DMS153 treated with DMSO at 0.1 percent for 48 hours (cell line): ENCODE data around the gene ST6GALNAC1.
A peak's percentile ranks its signal among the peaks of the same experiment; 100 is the strongest.
"Not testable (repeated sequence)": the region's sequence is repeated elsewhere in the genome, so short reads cannot be mapped to it uniquely, and the experiment has no call there.

Source experiments
- DNase-seq: peaks from one replicate; lab custom pipeline; 2025; ENCODE audit not compliant: unreplicated experiment; lab: John Stamatoyannopoulos, UW

Gene ST6GALNAC1

GRCh38 chr17:76642994-76643393 lies 563 bp downstream of the ST6GALNAC1 start:
- no peak for DNase-seq

- DNase-seq = no peak
These were observed 1.5 kb downstream of the ST6GALNAC1 start for GRCh38 chr17:76642032-76642561.

- no peak for DNase-seq
These were observed 2.1 kb downstream of the ST6GALNAC1 start for GRCh38 chr17:76641501-76641900.

GRCh38 chr17:76640550-76641380 lies 2.8 kb downstream of the ST6GALNAC1 start:
- no peak for DNase-seq

- no peak for DNase-seq
These were observed 5.3 kb downstream of the ST6GALNAC1 start for GRCh38 chr17:76638263-76638662.

GRCh38 chr17:76636486-76637206 lies 6.9 kb downstream of the ST6GALNAC1 start:
- not testable (repeated sequence) for DNase-seq

GRCh38 chr17:76635659-76636360 lies 7.7 kb downstream of the ST6GALNAC1 start:
- no peak for DNase-seq

- DNase-seq = no peak
These were observed 8.5 kb downstream of the ST6GALNAC1 start for GRCh38 chr17:76635039-76635438.

GRCh38 chr17:76633628-76634328 lies 9.8 kb downstream of the ST6GALNAC1 start:
- no peak for DNase-seq

- no peak for DNase-seq
These were observed 11.6 kb downstream of the ST6GALNAC1 start for GRCh38 chr17:76631821-76632565.

- DNase-seq = no peak
These were observed 13.4 kb downstream of the ST6GALNAC1 start for GRCh38 chr17:76630151-76630550.

- no peak for DNase-seq
These were observed 16.0 kb downstream of the ST6GALNAC1 start for GRCh38 chr17:76627510-76627909.

- DNase-seq = no peak
These were observed 17.1 kb downstream of the ST6GALNAC1 start for GRCh38 chr17:76626442-76626841.

GRCh38 chr17:76625496-76625895 lies 18.1 kb downstream of the ST6GALNAC1 start:
- DNase-seq = no peak

GRCh38 chr17:76623271-76624146 lies 20.0 kb downstream of the ST6GALNAC1 start:
- DNase-seq = peak; percentile 61

- DNase-seq = no peak
These were observed 25.7 kb downstream of the ST6GALNAC1 start for GRCh38 chr17:76617838-76618237.

- DNase-seq = no peak
These were observed 28.5 kb downstream of the ST6GALNAC1 start for GRCh38 chr17:76614912-76615617.

GRCh38 chr17:76614064-76614759 lies 29.3 kb downstream of the ST6GALNAC1 start:
- DNase-seq = not testable (repeated sequence)
